Measurements from ENCODE around the gene CCDC61.

DNA sequence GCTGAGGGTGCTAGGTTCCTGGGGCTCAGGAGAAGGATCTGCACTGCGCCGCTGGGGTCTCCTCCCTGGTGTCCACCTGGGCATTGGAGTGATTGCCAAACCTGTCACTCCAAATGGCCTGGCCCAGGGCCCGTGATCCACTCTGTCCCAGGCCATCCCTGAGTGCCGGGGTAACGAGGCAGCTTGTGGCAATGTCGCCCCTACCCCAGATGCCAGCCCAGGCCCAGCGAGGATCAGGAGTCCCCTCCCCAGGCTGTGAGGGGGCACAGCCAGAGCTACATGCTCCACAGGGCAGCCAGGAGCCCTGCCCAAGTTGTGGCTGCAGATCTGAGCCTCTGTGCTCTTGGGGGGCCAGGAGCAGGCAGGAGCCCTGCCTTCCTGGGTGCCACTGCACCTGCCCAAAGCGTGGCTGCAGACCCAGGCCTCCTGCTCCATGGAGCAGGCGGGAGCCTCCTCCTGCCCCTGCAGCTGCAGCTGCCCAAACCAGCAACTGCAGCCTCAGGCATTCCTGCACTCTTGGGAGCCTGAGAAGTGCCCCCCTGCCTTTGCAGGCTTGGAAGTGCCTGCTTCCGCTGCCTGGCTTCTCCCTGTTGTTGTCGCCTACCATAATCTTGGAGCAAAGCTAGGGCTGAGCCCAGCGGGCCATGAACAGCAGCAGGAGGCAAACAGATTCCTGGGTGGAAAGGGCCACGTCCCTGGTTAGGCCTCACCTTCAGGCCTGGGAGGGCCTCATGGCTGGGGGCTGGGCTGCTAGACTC is 40.9 kb downstream of the CCDC61 start:
- no peak for TF ChIP-seq ZNF274 (IDR thresholded peaks at IDR 0.05; ENCODE audit: low read depth, low read length)
- no peak for TF ChIP-seq YY1 (IDR thresholded peaks at IDR 0.05; ENCODE audit: insufficient read depth, insufficient read length)
- no peak for TF ChIP-seq SUZ12 (IDR thresholded peaks at IDR 0.05; ENCODE audit: extremely low read depth, insufficient read depth, insufficient read length)
